HG02759 (cell line): ENCODE measurements around the gene SMIM1.

Experiments
- ATAC-seq: cut with Tn5 transposase; IDR thresholded peaks from one replicate; pipeline ENCODE4 v1.9.1; 2021; ENCODE audit warnings: mild to moderate bottlenecking, moderate library complexity; ENCODE audit not compliant: unreplicated experiment

The SMIM1 gene

GRCh38 chr1:3775490-3776230 is 3.1 kb downstream of the SMIM1 start:
- ATAC-seq: no peak

GRCh38 chr1:3776231-3776961 is 3.8 kb downstream of the SMIM1 start:
- ATAC-seq: no peak

DNA sequence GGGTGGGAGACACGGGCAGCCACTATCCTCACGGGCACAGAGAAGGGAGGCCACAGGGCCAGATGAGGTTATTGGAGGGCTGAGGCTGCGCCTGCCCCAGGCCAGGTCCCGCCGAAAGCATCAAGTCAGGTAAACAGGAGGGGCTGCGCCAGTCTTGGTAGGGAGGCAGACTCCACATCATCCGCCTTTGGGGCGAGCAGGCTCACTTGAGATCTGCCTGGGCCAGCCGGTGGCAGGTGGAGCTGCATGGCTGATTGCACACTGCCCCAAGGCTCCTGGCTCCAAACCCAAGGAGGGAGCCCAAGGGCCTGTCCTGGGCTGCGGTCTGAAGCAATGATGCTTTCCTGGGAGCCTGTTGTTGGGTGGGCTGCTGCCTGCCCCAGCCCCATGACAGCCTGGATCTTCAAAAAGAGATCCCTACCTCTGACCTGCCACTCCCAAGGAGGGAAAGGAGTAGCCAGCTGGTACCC is 4.6 kb downstream of the SMIM1 start:
- no peak for ATAC-seq

DNA sequence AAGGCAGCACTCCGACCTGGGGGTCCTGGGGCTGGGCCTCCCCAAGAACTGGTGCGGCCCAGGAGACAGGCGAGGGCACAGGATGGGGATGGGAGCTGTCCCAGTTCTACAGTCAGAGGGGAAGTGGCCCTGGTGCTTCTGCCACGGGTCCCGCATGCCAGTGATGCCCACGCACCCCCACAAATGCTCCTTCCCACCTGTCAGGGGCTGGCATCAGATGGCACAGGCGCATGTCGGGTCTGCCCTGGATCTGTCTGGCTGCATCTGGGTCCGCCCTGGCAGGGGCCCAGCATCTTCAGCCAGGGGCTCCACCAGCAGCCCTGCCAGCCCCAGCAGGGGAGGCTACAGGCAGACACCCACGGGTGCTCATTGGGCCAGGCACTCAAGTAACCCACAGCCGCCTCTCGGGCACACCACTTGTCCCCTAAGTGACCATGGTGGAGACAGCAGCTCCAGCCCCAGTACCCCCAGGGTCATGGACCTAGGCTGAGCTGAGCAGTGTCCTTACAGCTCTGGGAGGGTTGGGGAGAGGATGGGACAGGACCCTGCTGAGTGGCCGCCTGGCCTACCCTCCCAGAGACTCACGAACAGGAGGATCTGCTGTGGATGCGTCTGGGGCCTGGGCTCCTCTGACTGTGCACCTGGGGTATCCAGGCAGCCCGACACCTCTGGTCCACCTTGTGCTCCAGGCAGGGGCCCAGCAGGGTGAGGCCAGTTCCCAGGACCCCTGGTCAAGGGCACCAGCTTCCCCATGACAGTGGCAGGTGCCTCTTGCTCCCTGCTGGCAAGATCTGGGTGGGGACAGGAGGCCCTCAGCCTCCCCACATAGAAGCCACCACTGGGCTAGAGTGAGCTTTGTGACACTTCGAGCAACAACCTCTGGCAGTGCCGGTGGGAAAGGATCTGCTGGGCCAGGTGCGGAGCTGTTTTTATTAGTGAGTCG is 5.4 kb downstream of the SMIM1 start:
- no peak for ATAC-seq

DNA sequence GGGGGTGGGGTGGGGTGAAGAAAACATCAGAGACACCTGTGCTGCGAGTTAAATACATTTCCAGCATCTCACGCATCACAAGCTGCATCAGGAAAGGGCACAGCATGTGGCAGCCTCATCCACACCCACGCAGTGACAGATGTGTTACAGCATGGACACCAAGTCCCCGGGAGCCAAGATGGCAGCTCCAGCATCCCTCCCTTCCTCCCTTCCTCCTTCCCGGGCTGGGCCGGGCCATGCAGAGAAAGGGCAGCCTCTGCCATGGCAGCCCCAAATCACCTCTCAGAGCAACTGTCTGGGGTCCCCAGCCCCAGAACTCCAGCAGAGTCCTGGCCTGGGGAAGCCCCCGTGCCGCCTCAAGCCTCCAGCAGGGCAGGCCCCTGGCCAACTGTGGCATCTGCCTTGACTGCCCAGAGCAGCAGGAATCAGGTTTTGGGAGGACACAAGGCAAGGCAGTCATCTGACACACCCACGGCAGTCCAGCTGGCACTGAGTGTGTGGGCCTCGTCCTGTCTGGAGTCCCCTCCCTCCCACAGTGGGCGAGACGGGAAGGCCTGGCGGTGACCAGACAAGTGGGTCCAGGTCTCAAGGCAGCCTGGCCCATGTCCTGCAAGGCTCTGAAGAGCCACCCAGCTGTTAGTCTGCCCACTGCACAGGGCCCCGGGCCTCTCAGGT is 6.2 kb downstream of the SMIM1 start:
- ATAC-seq: no peak

GRCh38 chr1:3779265-3779911 is 6.8 kb downstream of the SMIM1 start:
- no peak for ATAC-seq

DNA sequence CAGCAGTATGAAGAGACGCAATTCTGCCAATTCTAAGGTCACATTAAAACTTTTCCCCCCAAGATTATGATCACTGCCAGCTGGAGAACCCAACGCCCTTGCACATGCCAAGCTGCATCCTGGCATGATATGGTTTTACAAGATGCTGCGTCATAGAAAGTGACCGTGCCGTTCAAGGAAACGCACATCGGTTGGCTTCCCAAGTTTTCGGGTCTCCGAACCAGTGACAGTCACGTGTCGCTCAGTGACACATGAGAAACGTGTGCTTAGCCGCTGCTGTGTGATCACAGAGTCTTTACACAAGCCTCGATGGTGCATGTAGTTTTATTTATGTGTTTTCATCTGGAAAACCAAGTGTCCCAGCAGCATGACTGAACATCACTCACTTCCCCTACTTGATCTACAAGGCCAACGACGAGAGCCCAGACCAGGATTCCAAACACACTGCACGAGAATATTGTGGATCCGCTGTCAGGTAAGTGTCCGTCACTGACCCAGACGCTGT is 7.4 kb downstream of the SMIM1 start:
- no peak for ATAC-seq

DNA sequence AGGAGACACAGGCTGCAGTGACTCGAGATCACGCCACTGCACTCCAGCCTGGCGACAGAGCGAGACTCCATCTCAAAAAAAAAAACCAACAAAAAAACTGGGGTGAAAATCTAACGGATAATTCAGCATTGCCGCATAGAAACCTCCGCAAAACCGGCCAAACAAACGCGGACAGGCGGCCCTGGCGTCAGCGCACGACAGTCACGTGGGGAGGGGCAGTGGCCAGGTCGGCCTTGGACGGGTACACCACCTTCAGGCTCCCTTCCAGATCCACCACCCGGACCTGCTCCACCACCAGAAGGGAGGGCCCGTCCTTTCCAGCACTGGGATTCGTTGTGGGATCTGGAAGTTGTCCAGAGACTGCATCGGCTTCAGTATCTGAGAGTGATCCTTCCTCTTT is 8.4 kb downstream of the SMIM1 start:
- ATAC-seq: no peak

DNA sequence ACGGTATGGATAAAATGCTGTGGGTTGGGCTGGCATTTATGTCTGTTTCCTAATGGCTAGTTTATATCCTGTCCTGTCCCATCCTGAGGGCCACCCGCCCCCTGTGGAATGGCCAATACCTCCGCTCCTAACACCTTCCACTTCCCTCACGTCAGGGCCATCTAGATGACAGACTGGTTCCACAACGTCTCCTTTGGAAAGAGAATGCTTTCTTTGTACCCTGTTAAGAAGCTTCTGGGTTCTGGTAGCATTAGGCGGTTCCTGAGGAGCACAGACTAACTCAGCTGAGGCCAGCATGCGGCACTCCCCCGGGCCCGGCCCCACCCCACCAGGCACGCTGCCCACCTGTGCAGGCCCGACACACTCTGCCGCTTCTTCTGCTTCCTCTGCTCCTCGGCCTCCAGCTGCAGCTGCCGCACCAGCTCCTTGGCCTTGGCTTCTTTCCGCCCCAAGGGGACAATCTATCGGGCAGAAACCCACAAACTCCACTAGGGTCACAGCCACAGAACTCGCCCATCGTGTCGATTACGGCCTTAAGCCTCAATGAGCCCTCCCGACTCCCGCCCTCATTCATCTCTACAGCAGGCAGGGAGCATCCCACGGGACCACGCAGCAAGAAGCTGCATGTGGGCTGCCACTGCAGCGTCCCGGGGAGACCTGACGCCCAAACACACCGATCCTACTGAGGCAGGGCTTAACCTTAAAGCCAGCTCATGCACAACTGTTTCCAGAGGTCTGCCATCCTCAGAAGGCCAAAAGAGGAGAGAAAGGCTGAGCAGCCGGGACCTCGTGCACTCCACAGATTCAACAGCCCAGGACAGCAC is 11.3 kb downstream of the SMIM1 start:
- ATAC-seq: no peak

DNA sequence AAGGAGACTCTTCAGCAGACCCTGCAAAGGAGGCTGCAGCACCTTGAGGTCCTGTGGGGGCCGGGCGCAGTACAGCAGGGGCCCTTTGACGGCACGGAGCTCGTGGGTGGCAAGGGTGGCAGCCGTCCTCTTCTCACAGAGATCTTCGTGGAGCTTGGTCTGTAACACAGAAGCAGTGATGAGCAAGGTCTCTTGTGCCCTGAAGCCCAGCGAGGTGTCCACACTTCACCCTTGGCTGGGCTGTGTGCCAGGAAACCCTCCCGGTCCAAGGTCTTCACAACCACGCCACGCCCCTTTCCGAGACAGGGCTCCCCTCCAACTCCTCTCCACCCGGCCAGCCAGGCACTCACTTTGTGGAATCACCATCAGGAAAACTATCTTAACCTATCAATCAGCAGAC is 12.5 kb downstream of the SMIM1 start:
- no peak for ATAC-seq

DNA sequence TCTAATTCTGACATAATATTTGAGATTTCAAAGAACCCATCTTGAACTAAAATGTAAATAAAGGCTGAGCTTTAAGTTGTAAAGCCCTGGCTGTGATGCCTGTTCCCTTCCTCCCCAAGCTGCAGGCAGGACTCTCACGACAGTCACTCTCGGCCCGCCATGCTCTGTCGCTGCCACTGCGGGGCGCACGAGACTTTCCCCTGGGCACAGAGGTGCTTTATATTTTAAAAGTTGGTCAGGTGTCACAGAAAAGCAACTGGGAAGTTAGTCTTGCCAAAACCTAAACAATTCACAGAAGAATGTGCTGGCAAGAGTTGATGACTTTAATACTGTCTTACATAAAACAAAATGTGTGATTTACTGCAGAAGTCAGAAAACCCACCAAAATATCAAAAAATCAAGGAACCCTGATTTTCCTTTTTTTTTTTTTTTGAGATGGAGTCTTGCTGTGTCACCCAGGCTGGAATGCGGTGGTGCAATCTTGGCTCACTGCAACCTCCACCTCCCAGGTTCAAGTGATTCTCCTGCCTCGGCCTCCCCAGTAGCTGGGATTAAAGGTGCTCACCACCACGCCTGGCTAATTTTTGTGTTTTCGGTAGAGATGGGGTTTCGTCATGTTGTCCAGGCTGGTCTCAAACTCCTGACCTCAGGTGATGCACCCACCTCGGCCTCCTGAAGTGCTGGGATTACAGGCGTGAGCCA is 13.1 kb downstream of the SMIM1 start:
- ATAC-seq: no peak

DNA sequence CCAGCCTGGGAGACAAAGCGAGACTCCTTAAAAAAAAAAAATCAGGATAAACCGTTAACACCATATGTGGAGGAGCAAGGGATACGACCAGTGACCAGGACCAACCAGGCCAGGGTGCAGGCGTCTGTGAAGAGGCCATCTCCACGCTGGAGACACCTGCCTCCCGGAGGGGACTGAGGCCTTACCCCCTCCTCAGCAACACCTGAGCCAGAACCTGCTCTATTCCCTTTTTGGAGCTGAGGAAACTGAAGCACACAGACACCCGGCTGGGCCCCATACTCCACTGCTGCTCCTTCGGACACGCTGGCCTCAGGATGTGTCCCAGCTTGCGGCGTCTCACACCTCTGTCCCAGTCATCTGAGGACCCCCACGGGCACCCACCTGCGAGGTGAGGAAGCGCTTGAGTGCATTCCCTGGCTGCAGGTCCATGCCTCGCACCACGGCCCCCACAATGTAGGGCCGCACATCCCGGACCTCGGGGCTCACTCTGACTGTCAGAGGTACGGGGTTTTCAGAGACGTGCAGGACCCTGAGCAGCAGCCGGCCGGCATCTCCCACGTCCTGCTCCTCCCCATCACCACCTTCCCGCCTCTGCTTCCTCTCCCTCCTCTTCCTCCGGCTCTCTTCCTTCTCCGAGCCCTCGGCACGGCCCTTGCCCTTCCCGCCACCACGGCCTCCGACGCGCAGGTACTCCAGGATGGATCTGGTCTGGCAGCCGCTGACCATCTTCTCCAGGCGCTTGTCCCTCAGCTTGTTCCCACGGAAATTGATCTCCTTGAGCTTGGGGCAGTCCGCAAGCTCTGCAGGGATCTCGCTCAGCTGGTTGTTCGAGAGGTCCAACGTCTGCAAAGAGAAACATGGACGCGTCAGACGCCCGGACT is 14.2 kb downstream of the SMIM1 start:
- no peak for ATAC-seq

- ATAC-seq: no peak
Measured at GRCh38 chr1:3787349-3787715, 14.8 kb downstream of the SMIM1 start.

GRCh38 chr1:3787745-3788605 is 15.4 kb downstream of the SMIM1 start:
- ATAC-seq: no peak

DNA sequence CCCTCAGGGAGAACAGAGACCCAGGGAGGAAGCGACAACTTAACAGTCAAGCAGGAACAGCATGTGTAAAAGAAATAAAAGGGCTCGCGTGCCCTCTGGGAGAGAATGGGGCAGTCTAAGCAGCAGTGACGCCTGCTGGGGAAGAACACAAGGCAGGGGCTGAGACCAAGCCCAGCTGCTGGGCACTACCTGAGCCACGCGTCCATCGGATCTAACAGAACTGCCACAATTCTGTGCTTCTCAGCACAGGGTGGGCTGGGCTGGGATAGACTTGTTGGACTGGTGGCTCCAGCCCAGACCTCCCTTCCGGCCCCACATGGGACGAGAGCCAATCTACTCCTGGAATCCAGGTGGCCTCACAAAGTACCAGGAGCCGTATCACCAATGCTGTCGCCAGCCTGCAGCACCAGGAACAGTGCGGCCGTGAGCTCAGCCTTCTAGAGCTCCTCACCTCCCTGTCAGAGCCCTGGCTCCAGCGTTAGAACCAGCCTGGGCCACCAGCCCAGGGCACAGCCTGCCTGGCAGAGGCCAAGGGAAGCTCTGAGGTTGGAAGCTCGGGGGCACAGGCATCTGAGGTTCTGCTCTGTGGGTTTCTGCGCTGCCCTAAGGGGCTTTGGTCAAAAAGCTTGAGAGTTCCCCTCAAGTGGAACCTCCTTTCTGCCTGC is 16.3 kb downstream of the SMIM1 start:
- no peak for ATAC-seq
